Midbrain (tissue), 1 donor: ENCODE measurements around the gene HMMR.
A peak's percentile ranks its signal among the peaks of the same experiment; 100 is the strongest.

ENCODE experiments used
- DNase-seq: peaks from one replicate; lab custom pipeline; 2025; lab: John Stamatoyannopoulos, UW

HMMR gene

GRCh38 chr5:163458778-163459385 is 1.6 kb upstream of the HMMR start:
- DNase-seq, result no peak

- DNase-seq, result no peak
Observed at GRCh38 chr5:163459462-163459818, 992 bp upstream of the HMMR start.

GRCh38 chr5:163459819-163460561 is 442 bp upstream of the HMMR start, which contains the start of gene NUDCD2:
Gene NUDCD2 (minus strand): TSS chr5:163460102. CDS start chr5:163460050, 52 bp downstream.
- peak; percentile 97 for DNase-seq

- no peak for DNase-seq
Observed at GRCh38 chr5:163463063-163463435, 2.6 kb downstream of the HMMR start.

GRCh38 chr5:163467682-163468081 is 7.2 kb downstream of the HMMR start:
- DNase-seq, result no peak

GRCh38 chr5:163473635-163474243 is 13.3 kb downstream of the HMMR start:
- DNase-seq, result no peak

- no peak for DNase-seq
Observed at GRCh38 chr5:163475411-163475810, 15.0 kb downstream of the HMMR start.

- DNase-seq, result no peak
Observed at GRCh38 chr5:163478126-163478981, 17.9 kb downstream of the HMMR start.

- DNase-seq, result no peak
Observed at GRCh38 chr5:163478982-163479271, 18.5 kb downstream of the HMMR start.

- DNase-seq, result no peak
Observed at GRCh38 chr5:163489055-163489744, 28.8 kb downstream of the HMMR start.

GRCh38 chr5:163489745-163490075 is 29.3 kb downstream of the HMMR start:
- DNase-seq, result no peak

- DNase-seq, result no peak
Observed at GRCh38 chr5:163496286-163496685, 35.9 kb downstream of the HMMR start.

- no peak for DNase-seq
Observed at GRCh38 chr5:163497315-163497714, 36.9 kb downstream of the HMMR start.

GRCh38 chr5:163498886-163499285 is 38.5 kb downstream of the HMMR start:
- DNase-seq, result no peak

- DNase-seq, result no peak
Observed at GRCh38 chr5:163502521-163502920, 42.1 kb downstream of the HMMR start.

- peak; percentile 66 for DNase-seq
Observed at GRCh38 chr5:163503106-163504078, 43.0 kb downstream of the HMMR start.

GRCh38 chr5:163504079-163504931 is 43.9 kb downstream of the HMMR start:
- peak; percentile 63 for DNase-seq

GRCh38 chr5:163505049-163505367 is 44.6 kb downstream of the HMMR start:
- DNase-seq, result no peak

- DNase-seq, result peak; percentile 96
Observed at GRCh38 chr5:163505368-163506094, 45.1 kb downstream of the HMMR start, which contains the start of gene MAT2B. Gene MAT2B (plus strand): TSS chr5:163505619. CDS start chr5:163505687, 68 bp downstream.
